ENCODE measurements around the gene ETV7. TPM values are rescaled to one million over a fixed set of nuclear protein-coding genes. Genes with fewer than 3 reads are reported as not detected.

The ETV7 gene
- polyA plus RNA-seq, 1 of the 3 experiments (the other 2 are of a cell fraction), result 0.39 TPM

GRCh38 chr6:36322591-36322990 lies 64.9 kb downstream of the ETV7 start:
- Histone ChIP-seq H3K27ac (ENCODE audit: low read depth in 2 of 2, low read length in 1 of 2) (no peak overlapping the region; a peak in 1 of 4 replicates), H3K4me3 (ENCODE audit: low read depth in 2 of 2, low read length in 1 of 2) (no peak overlapping the region), H3K4me1 (ENCODE audit: control insufficient read depth in 1 of 2, insufficient read depth in 2 of 2, low read depth in 1 of 2, low read length in 1 of 2) (peaks cover 0 to 17% of the 10 kb centered on the region in 2 experiments; a peak in 1 of 4 replicates), H3F3A (replicated peaks; ENCODE audit: insufficient read depth) (no peaks in the 10 kb centered on the region), H3K9ac (no peak overlapping the region), H3K9me3 (no peaks in the 10 kb centered on the region), H3K27me3 (ENCODE audit: insufficient read depth) (no peaks in the 10 kb centered on the region), H3K9me2 (no peaks in the 10 kb centered on the region), H4K20me1 (ENCODE audit: insufficient read depth) (no peaks in the 10 kb centered on the region), H3K4me2 (no peak overlapping the region), H2AFZ (ENCODE audit: low read depth) (no peak overlapping the region), H3K36me3 (replicated peaks in 1 of 2; ENCODE audit: control insufficient read depth in 1 of 2, insufficient read depth in 2 of 2, low read length in 1 of 2) (no peaks in the 10 kb centered on the region), H3K79me2 (ENCODE audit: insufficient read depth) (no peaks in the 10 kb centered on the region)
- 63% methylated on average over 3 of the region's 3 CpGs for WGBS (ENCODE audit: low lambda C conversion rate)
- no peak for DNase-seq
- POLR2A ChIA-PET, result no interaction called here
- TF ChIP-seq EZH2phosphoT487 (IDR thresholded peaks at IDR 0.05; ENCODE audit: borderline replicate concordance, low read depth), result no peak
- TF ChIP-seq MEF2A (IDR thresholded peaks at IDR 0.05; ENCODE audit: borderline replicate concordance, low read depth), result no peak
- TF ChIP-seq, protein P1, sequence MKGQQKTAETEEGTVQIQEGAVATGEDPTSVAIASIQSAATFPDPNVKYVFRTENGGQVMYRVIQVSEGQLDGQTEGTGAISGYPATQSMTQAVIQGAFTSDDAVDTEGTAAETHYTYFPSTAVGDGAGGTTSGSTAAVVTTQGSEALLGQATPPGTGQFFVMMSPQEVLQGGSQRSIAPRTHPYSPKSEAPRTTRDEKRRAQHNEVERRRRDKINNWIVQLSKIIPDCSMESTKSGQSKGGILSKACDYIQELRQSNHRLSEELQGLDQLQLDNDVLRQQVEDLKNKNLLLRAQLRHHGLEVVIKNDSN (IDR thresholded peaks at IDR 0.05; ENCODE audit: borderline replicate concordance, low read depth), result no peak
- TF ChIP-seq GATA2 (CRISPR knock-in tag; IDR thresholded peaks at IDR 0.05), result no peak
- no peak for TF ChIP-seq RFX5 (IDR thresholded peaks at IDR 0.05; ENCODE audit: low read length)
- no peak for TF ChIP-seq NRF1 (IDR thresholded peaks at IDR 0.05; ENCODE audit: low read depth, low read length)
- TF ChIP-seq RXRA (IDR thresholded peaks at IDR 0.05; ENCODE audit: borderline replicate concordance, low read depth), result no peak
- TF ChIP-seq ZBTB33 (IDR thresholded peaks at IDR 0.05; ENCODE audit: borderline replicate concordance, low read depth), result no peak
- TF ChIP-seq JUND (IDR thresholded peaks at IDR 0.05), result no peak
- no peak for TF ChIP-seq ELF1 (IDR thresholded peaks at IDR 0.05)
- TF ChIP-seq, protein P2, sequence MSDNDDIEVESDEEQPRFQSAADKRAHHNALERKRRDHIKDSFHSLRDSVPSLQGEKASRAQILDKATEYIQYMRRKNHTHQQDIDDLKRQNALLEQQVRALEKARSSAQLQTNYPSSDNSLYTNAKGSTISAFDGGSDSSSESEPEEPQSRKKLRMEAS (IDR thresholded peaks at IDR 0.05; ENCODE audit: low read depth), result no peak
- TF ChIP-seq REST (IDR thresholded peaks at IDR 0.05; ENCODE audit: low read depth, low read length), result no peak
- no peak for TF ChIP-seq POLR2AphosphoS5 (IDR thresholded peaks at IDR 0.05; ENCODE audit: low read depth, low read length)
- TF ChIP-seq GABPA (IDR thresholded peaks at IDR 0.05; ENCODE audit: low read depth), result no peak
- TF ChIP-seq FOXJ3 (CRISPR knock-in tag; IDR thresholded peaks at IDR 0.05), result no peak
- TF ChIP-seq, protein P3, sequence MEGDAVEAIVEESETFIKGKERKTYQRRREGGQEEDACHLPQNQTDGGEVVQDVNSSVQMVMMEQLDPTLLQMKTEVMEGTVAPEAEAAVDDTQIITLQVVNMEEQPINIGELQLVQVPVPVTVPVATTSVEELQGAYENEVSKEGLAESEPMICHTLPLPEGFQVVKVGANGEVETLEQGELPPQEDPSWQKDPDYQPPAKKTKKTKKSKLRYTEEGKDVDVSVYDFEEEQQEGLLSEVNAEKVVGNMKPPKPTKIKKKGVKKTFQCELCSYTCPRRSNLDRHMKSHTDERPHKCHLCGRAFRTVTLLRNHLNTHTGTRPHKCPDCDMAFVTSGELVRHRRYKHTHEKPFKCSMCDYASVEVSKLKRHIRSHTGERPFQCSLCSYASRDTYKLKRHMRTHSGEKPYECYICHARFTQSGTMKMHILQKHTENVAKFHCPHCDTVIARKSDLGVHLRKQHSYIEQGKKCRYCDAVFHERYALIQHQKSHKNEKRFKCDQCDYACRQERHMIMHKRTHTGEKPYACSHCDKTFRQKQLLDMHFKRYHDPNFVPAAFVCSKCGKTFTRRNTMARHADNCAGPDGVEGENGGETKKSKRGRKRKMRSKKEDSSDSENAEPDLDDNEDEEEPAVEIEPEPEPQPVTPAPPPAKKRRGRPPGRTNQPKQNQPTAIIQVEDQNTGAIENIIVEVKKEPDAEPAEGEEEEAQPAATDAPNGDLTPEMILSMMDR (IDR thresholded peaks at IDR 0.05), result no peak
- no peak for TF ChIP-seq RAD21 (IDR thresholded peaks at IDR 0.05; ENCODE audit: low read length)
- TF ChIP-seq CHD2 (IDR thresholded peaks at IDR 0.05; ENCODE audit: low read length, partially characterized antibody), result no peak
- CTCF ChIA-PET, result interaction anchor here (3.7 to 15.1 kb wide), 2 partner anchors 18 to 19 kb away, joined by 17 to 123 read pairs; no protein-coding TSS in a partner anchor
